OCI-LY7 (cell line): ENCODE results near the gene NOL4L.

Experiments
- CTCF ChIP-seq: fragments of 200-600 bp; sonication (generic); conservative IDR thresholded peaks from 2 replicates; pipeline ENCODE4 v1.5.1; 2014; ENCODE audit warnings: mild to moderate bottlenecking, antibody characterized with exemption, low read length, moderate library complexity, mixed read lengths
- EZH2phosphoT487 ChIP-seq: fragments of 200-600 bp; sonication (generic); IDR thresholded peaks from 2 replicates; pipeline ENCODE4 v1.6.1; 2018; ENCODE audit warnings: low read depth, borderline replicate concordance, mild to moderate bottlenecking, mixed run types, antibody characterized with exemption, low read length, moderate library complexity, mixed read lengths

DNA sequence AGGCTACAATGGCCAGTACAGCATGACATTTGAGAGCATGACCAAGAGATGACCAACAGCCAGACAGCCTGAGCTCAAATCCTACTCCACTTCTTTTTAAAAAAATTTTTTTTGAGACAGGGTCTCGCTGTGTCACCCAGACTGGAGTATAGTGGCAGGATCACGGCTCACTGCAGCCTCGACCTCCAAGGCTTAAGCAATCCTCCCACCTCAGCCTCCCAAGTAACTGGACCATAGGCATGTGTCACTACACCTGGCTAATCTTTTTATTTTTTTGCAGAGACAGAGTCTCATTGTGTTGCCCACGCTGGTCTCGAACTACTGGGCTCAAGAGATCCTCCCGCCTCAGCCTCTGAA is 42.9 kb downstream of the NOL4L start:
- no peak for TF ChIP-seq CTCF
- no peak for TF ChIP-seq EZH2phosphoT487
